Left lung (tissue), 10 donors: Measurements from ENCODE around the gene SSPN. TPM values are rescaled to one million over a fixed set of nuclear protein-coding genes. Genes with fewer than 3 reads are reported as not detected.

Experiments
- ATAC-seq: fragments of 200-7000 bp; cut with Tn5 transposase; one replicate; pipeline ENCODE4 v1.9.1; 2020; ENCODE audit warnings: moderate library complexity
- DNase-seq, 4 donors: peaks; one replicate each; pipeline ENCODE4 v3.0.0-alpha.2; 2013 to 2020
- H3K27ac ChIP-seq, 2 donors: fragments of 200-600 bp; sonication (generic) in 1 of 2; one replicate each; pipeline versions ENCODE4 v1.5.0 to v1.8.0; 2020 to 2021
- H3K27me3 ChIP-seq, 2 donors: fragments of 200-600 bp; sonication (generic) in 1 of 2; one replicate each; pipeline versions ENCODE4 v1.5.0 to v1.8.0; 2020 to 2021
- H3K36me3 ChIP-seq, 2 donors: fragments of 200-600 bp; sonication (generic) in 1 of 2; one replicate each; pipeline versions ENCODE4 v1.5.0 to v1.8.0; 2020 to 2021
- H3K4me1 ChIP-seq, 2 donors: fragments of 200-600 bp; one replicate each; pipeline ENCODE4 v1.8.0; 2021
- H3K4me3 ChIP-seq, 2 donors: fragments of 200-600 bp; sonication (generic) in 1 of 2; one replicate each; pipeline versions ENCODE4 v1.5.0 to v1.8.0; 2020 to 2021; ENCODE audit warnings: mild to moderate bottlenecking in 1 of 2
- H3K9me3 ChIP-seq, 2 donors: fragments of 200-600 bp; sonication (generic) in 1 of 2; one replicate each; pipeline versions ENCODE4 v1.5.0 to v1.8.0; 2020 to 2021
- intact Hi-C, 2 donors: fragments of 100-400 bp; cut with DNase I; formaldehyde crosslinking; loops; one replicate each; pipeline versions ENCODE4 v1.11.2 to v1.14.2; 2022
- polyA plus RNA-seq, 6 donors: library from polyadenylated mRNA; unstranded; fragments of 120-200 nt; gene quantifications; one replicate each; pipeline ENCODE4 v1.2.1, GENCODE V29; 2013; ENCODE audit not compliant: insufficient read length in 6 of 6
- total RNA-seq, 2 donors: library from RNA; stranded (reverse); fragmentation: NEBNext Ultra II Directional; extraction: Animal tissue kit (Norgen Biotek cat#: 25700); gene quantifications; one replicate each; pipeline ENCODE4 v1.2.1, GENCODE V29; 2021
- TF ChIP-seq, protein P1 (sequence below), 2 donors: fragments of 200-600 bp; sonication (generic) in 1 of 2; IDR thresholded peaks; one replicate each; pipeline versions ENCODE4 v1.5.0 to v1.8.0; 2021; ENCODE audit warnings: antibody characterized with exemption in 2 of 2
- donor health status: DM: no; HTN: yes; CAD: no.
- donor health status: DM: no; HTN: no; CAD: no.

SSPN gene
- total and polyA plus RNA-seq, 8 donors = 6.9 to 18.6 (median 14.7) TPM

DNA sequence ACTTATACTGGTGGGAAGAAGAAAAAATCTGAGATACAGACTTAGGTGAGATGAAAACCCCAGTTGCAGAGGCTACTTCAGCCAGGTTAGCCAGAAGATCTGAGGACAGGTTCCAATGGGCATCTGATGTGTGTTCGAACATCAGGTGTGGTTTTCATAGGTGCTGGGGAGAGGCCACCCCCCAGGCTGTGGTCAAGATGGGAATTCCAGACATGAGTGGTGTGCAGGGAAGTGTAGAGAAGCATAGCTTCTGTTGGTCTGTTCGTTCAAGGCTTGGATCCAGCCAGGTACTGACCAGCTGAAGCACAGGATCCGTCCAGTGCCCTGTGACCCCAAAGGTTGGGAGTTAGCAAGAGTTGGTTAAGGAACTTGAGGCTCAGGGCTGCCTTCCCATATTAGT is 85.5 kb downstream of the SSPN start:
- Histone ChIP-seq H3K27me3 (no peaks in the 10 kb centered on the region), H3K4me1 (peaks cover 0 to 11% of the 10 kb centered on the region in 2 donors), H3K36me3 (no peaks in the 10 kb centered on the region), H3K27ac (no peak overlapping the region), H3K9me3 (no peaks in the 10 kb centered on the region), H3K4me3 (no peak overlapping the region)
- ATAC-seq (no peak), DNase-seq (no peak)
- intact Hi-C loops = no loop called here
- TF ChIP-seq, protein P1, sequence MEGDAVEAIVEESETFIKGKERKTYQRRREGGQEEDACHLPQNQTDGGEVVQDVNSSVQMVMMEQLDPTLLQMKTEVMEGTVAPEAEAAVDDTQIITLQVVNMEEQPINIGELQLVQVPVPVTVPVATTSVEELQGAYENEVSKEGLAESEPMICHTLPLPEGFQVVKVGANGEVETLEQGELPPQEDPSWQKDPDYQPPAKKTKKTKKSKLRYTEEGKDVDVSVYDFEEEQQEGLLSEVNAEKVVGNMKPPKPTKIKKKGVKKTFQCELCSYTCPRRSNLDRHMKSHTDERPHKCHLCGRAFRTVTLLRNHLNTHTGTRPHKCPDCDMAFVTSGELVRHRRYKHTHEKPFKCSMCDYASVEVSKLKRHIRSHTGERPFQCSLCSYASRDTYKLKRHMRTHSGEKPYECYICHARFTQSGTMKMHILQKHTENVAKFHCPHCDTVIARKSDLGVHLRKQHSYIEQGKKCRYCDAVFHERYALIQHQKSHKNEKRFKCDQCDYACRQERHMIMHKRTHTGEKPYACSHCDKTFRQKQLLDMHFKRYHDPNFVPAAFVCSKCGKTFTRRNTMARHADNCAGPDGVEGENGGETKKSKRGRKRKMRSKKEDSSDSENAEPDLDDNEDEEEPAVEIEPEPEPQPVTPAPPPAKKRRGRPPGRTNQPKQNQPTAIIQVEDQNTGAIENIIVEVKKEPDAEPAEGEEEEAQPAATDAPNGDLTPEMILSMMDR (IDR thresholded peaks at IDR 0.05) = no peak

DNA sequence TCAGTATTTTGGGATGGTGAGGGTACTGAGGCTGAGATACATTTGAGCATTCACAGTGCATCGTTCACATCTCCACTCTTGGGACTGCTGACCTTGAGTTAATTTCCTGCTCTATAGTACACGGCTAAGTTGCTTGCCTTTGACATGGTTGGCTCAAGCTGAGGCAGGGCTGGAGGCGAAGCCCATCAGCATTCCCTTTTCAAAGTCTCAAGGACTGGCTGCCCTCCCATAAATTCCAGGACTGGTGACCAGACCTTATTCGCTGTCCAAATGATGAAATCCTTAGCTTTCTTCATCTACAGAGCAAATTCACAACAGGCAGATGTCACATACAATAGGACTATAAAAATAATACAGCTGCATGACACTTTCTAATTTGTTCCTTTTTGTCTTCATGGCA is 85.9 kb downstream of the SSPN start:
- intact Hi-C loops = no loop called here
- TF ChIP-seq, protein P1 (IDR thresholded peaks at IDR 0.05) = no peak
- H3K27ac ChIP-seq = no peak overlapping the region
- no peaks in the 10 kb centered on the region for H3K9me3 ChIP-seq
- H3K4me1 ChIP-seq = peaks cover 0 to 6% of the 10 kb centered on the region in 2 donors
- no peak for DNase-seq
- no peaks in the 10 kb centered on the region for H3K36me3 ChIP-seq
- no peaks in the 10 kb centered on the region for H3K27me3 ChIP-seq
- H3K4me3 ChIP-seq = no peak overlapping the region
- ATAC-seq = no peak

DNA sequence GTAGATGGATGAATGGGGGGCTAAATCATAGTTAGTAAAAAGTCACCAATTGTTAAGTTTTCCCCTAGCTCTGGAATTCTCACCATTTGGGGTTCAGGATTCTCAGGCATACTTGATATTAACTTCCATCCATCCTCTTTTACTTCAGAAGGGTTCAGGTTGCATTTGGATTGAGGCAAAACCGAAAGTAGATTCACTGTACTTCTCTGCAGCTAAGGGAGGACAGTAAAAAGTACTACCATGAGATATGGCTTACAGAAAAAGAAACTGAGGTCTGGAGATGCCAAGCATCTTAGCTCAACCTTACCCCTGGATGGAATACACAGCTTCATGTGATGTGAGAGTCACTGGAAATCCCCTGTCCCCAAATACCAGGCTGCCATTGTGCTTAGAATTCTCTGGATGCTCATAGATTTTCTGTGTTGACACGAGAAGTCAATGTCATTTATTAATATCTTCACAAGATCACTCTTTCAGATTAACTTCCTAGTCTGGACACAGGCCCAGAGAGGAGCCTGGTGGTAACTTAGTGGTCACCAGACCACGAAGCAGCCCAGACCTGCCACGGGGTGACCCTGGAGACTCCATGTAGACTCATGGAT is 87.1 kb downstream of the SSPN start:
- ATAC-seq (no peak), DNase-seq (no peak)
- Histone ChIP-seq H3K9me3 (no peaks in the 10 kb centered on the region), H3K27ac (no peak overlapping the region), H3K36me3 (no peaks in the 10 kb centered on the region), H3K4me3 (no peak overlapping the region), H3K27me3 (no peaks in the 10 kb centered on the region), H3K4me1 (no peaks in the 10 kb centered on the region)
- TF ChIP-seq, protein P1 (IDR thresholded peaks at IDR 0.05) = no peak
- intact Hi-C loops = no loop called here

DNA sequence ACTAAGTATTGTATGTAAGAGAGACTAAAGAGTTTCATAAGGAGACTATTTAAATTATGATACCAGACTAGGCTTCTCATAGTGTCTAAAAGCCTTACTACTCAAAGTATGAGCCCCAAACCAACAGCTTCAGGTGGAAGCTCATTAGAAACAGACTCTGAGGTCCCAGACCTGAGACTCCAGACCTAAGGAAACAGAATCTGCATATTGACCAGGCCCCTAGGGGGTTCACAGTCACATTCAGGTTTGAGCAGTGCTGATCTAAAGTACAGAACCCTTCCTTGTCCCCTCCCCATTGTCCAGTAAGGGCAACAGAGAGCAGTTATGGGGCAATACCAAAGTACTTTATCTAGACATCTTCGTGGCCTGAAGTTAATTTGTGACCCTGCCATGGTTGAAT is 87.7 kb downstream of the SSPN start:
- TF ChIP-seq, protein P1 (IDR thresholded peaks at IDR 0.05) = no peak
- DNase-seq = no peak
- intact Hi-C loops = no loop called here

DNA sequence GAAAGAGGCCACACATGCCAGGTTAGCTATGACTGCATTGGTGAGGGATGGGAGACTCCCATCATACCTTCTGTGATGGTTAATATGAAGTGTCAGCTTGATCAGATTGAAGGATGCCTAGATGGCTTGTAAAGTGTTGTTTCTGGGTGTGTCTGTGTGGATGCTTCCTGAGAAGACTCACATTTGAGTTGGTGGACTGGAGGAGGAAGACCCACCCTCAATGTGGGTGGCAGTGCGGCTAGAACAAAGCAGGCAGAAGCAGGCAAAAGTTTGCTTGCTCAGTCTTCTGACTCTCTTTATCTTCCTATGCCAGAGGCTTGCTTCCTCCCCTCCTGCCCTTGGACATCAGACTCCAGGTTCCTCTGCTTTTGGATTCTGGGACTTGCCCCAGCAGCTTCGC is 88.2 kb downstream of the SSPN start:
- H3K9me3 ChIP-seq = no peaks in the 10 kb centered on the region
- DNase-seq = no peak
- no peaks in the 10 kb centered on the region for H3K27me3 ChIP-seq
- TF ChIP-seq, protein P1 (IDR thresholded peaks at IDR 0.05) = no peak
- H3K4me3 ChIP-seq = no peak overlapping the region
- ATAC-seq = no peak
- H3K27ac ChIP-seq = no peak overlapping the region
- H3K4me1 ChIP-seq = no peaks in the 10 kb centered on the region
- intact Hi-C loops = no loop called here
- no peaks in the 10 kb centered on the region for H3K36me3 ChIP-seq

More for the DNA sequence above, 87.7 kb downstream of the SSPN start:
- no peaks in the 10 kb centered on the region for H3K4me1 ChIP-seq
- no peak overlapping the region for H3K27ac ChIP-seq
- no peak for ATAC-seq
- no peak overlapping the region for H3K4me3 ChIP-seq
- no peaks in the 10 kb centered on the region for H3K36me3 ChIP-seq
- H3K27me3 ChIP-seq = no peaks in the 10 kb centered on the region
- no peaks in the 10 kb centered on the region for H3K9me3 ChIP-seq
